NCI-H2029 treated with DMSO at 0.1 percent for 48 hours (cell line): ENCODE measurements around the gene AOC1.

Experiments
- DNase-seq: peaks from one replicate; lab custom pipeline; 2025; lab: John Stamatoyannopoulos, UW

AOC1 gene

GRCh38 chr7:150831851-150832250 is 20.5 kb upstream of the AOC1 start:
- no peak for DNase-seq

GRCh38 chr7:150835019-150835418 is 17.3 kb upstream of the AOC1 start:
- no peak for DNase-seq

GRCh38 chr7:150835702-150836280 is 16.5 kb upstream of the AOC1 start:
- no peak for DNase-seq

- no peak for DNase-seq
These were observed 13.2 kb upstream of the AOC1 start for GRCh38 chr7:150838965-150839650.

GRCh38 chr7:150842018-150842417 is 10.3 kb upstream of the AOC1 start:
- DNase-seq = no peak

- DNase-seq = no peak
These were observed 9.6 kb upstream of the AOC1 start for GRCh38 chr7:150842716-150843115.

GRCh38 chr7:150845421-150845861 is 6.9 kb upstream of the AOC1 start:
- DNase-seq = no peak

- no peak for DNase-seq
These were observed 5.8 kb upstream of the AOC1 start for GRCh38 chr7:150846291-150847115.

GRCh38 chr7:150847536-150847935 is 4.8 kb upstream of the AOC1 start:
- DNase-seq = no peak

- DNase-seq = no peak
These were observed 4.2 kb upstream of the AOC1 start for GRCh38 chr7:150848111-150848510.

- DNase-seq = no peak
These were observed 3.7 kb upstream of the AOC1 start for GRCh38 chr7:150848561-150849115.

GRCh38 chr7:150849204-150849775 is 3.0 kb upstream of the AOC1 start:
- no peak for DNase-seq

- DNase-seq = no peak
These were observed 2.0 kb upstream of the AOC1 start for GRCh38 chr7:150850273-150850672.

- DNase-seq = no peak
These were observed 586 bp upstream of the AOC1 start for GRCh38 chr7:150851492-150852370.

- DNase-seq = no peak
These were observed 2.0 kb downstream of the AOC1 start for GRCh38 chr7:150854066-150855000.

GRCh38 chr7:150855046-150855445 is 2.7 kb downstream of the AOC1 start:
- no peak for DNase-seq

GRCh38 chr7:150855476-150856302 is 3.4 kb downstream of the AOC1 start:
- DNase-seq = no peak

GRCh38 chr7:150856303-150857275 is 4.3 kb downstream of the AOC1 start:
- no peak for DNase-seq
